AG08396 (cell line): ENCODE data around the gene ANO8.
"Not testable (repeated sequence)": the region's sequence is repeated elsewhere in the genome, so short reads cannot be mapped to it uniquely, and the experiment has no call there.

ENCODE experiments used
- DNase-seq: peaks from one replicate; pipeline ENCODE4 v3.0.0; 2012; ENCODE audit warnings: low spot score, mixed read lengths

The ANO8 gene

DNA sequence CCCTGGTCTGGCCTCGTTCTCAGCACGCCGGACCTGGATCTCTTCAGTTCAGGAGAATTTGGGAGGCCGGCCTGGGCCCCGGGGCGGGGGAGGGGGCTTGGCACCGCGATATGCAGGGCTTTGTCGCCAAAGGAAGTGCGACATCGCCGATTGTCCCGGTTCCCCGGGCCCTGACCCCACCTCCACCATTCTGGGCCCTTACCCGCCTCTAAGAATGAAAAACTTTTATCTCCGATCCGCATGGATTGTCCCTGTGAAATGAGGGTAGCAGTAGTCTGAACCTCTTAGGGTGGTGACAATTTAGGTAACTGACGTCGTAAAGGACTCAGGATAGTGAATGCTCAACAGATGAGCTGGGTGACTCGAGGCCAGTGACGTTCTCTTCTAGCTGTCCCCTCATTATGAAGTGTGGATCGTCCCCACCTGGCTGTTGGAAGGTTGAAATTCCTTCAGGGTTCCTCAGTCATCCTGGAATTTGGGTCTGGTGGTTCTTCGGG lies 24.6 kb downstream of the ANO8 start:
- no peak for DNase-seq

GRCh38 chr19:17309198-17309964 lies 25.3 kb downstream of the ANO8 start, which contains the start of gene DDA1:
DDA1 (plus strand) TSS chr19:17309563; CDS start chr19:17309655, 92 bp downstream.
- peak; percentile 97 for DNase-seq

- DNase-seq: no peak
Observed at GRCh38 chr19:17307876-17308377, 26.7 kb downstream of the ANO8 start.

- DNase-seq: no peak
Observed at GRCh38 chr19:17306285-17306714, 28.4 kb downstream of the ANO8 start.

DNA sequence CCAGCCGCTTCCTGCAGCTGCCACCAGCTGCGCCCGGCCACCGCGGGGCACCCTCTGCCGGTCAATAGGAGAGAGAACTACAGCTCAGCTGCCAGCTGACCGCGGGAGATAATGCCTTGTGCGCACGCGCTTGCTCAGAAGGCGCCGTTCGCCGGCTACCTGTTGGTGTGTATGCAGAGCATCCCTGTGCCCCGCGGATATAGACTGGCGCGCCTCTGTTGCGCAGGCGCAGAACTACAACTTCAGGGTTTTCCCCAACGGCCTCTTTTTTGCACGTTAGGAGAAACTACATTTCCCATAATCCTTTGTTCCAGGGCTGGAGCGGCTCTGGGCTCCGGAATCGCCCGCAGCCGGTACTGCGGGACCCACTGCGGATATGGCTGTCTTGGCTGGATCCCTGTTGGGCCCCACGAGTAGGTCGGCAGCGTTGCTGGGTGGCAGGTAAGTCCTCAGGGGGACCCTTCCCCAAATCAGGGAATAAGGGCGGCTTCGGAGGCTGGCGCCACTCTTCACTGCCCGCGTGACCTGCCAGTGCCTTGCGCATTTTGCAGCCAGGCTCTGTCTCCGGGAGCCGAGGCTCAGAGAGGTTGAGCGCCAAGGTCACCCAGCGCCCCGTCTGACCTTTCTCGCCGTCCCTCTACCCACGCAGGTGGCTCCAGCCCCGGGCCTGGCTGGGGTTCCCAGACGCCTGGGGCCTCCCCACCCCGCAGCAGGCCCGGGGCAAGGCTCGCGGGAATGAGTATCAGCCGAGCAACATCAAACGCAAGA lies 29.0 kb downstream of the ANO8 start, which contains the start of gene MRPL34:
Gene MRPL34 (plus strand): TSS at position 356 of the 768 bp plus-strand sequence. CDS start 21 bp downstream, at position 377.
- peak; percentile 91 for DNase-seq

GRCh38 chr19:17305216-17305516 lies 29.5 kb downstream of the ANO8 start:
- no peak for DNase-seq

- no peak for DNase-seq
Observed at GRCh38 chr19:17304386-17305215, 30.1 kb downstream of the ANO8 start.

- no peak for DNase-seq
Observed at GRCh38 chr19:17303940-17304267, 30.8 kb downstream of the ANO8 start.

- peak; percentile 98 for DNase-seq
Observed at GRCh38 chr19:17303167-17303939, 31.3 kb downstream of the ANO8 start, which contains the start of gene ABHD8. ABHD8 (minus strand) TSS chr19:17303425; CDS start chr19:17301616, 1,809 bp downstream.

GRCh38 chr19:17302391-17303166 lies 32.1 kb downstream of the ANO8 start:
- no peak for DNase-seq

DNA sequence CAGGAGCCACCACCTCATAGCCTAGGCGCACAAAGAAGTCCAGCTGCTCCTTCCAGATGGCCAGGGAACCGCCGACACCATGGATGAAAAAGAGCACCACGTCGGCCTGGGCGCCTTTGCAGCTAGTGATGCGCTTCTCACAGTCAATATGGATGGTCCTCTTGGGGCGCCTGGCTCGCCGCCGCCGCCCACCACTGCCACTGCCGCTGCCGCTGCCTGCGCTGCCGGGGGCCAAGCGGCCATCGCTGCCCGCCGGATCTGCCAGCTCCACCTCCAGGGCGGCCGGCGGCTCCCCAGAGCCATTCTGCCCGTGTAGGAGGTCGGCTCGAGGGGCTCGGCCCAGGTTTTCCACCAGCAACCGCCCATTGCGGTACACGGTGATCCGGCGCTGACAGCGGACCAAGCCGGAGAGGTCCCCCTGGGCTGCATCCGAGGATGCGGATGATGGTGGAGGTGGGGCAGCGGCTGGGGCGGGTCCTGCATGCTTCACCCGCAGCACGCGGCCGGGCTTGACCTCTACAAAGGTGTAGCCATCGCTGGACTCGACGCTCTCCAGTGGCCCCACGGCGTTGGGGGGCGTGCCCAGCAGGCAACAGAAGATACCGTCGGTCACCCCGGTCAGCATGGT lies 33.5 kb downstream of the ANO8 start:
- DNase-seq: no peak

GRCh38 chr19:17296976-17297375 lies 37.7 kb downstream of the ANO8 start:
- DNase-seq: no peak

DNA sequence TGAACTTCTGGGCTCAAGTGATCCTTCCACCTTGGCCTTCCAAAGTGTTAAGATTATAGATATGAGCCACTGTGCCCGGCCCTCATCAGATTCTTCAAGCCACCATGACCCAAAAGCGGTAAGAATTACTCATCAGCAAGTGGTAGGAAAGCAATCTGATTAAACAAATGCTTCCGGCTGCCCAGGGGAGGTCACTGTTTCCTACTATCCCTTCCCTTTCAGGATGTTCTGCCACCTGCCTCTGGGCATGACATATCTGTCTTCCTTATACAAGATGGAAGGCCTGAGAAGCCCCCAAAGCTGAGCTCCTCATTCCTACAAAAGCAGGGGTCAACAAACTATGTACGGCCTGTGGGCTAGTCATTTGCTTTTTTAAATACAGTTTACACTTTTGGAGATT lies 38.4 kb downstream of the ANO8 start:
- peak; percentile 64 for DNase-seq

GRCh38 chr19:17295551-17295950 lies 39.1 kb downstream of the ANO8 start:
- DNase-seq: not testable (repeated sequence)

GRCh38 chr19:17294051-17294891 lies 40.4 kb downstream of the ANO8 start:
- peak; percentile 69 for DNase-seq

DNA sequence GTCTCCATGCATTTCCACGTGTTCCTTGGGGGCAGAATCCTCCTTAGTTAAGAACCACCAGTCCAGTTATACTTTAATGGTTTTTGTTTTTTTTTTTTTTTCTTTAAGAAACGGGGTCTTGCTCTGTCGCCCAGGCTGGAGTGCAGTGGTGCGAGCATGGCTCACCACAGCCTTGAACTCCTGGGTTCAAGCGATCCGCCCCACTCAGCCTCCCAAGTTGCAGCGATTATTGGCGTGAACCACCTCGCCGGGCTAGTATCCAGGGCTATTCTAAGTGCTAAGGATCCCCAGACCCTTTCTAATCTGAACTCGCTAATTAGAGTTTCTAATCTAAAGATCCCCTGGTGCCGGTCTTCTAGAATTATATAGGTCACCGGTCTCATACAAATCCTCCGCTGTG lies 41.0 kb downstream of the ANO8 start:
- DNase-seq: no peak

GRCh38 chr19:17292301-17293074 lies 42.2 kb downstream of the ANO8 start:
- peak; percentile 96 for DNase-seq

GRCh38 chr19:17289489-17289888 lies 45.2 kb downstream of the ANO8 start:
- peak; percentile 95 for DNase-seq
